DMS153 (cell line): ENCODE results near the gene PRKD1.

Source experiments
- DNase-seq: peaks from one replicate; lab custom pipeline; 2025; lab: John Stamatoyannopoulos, UW

Gene PRKD1

DNA sequence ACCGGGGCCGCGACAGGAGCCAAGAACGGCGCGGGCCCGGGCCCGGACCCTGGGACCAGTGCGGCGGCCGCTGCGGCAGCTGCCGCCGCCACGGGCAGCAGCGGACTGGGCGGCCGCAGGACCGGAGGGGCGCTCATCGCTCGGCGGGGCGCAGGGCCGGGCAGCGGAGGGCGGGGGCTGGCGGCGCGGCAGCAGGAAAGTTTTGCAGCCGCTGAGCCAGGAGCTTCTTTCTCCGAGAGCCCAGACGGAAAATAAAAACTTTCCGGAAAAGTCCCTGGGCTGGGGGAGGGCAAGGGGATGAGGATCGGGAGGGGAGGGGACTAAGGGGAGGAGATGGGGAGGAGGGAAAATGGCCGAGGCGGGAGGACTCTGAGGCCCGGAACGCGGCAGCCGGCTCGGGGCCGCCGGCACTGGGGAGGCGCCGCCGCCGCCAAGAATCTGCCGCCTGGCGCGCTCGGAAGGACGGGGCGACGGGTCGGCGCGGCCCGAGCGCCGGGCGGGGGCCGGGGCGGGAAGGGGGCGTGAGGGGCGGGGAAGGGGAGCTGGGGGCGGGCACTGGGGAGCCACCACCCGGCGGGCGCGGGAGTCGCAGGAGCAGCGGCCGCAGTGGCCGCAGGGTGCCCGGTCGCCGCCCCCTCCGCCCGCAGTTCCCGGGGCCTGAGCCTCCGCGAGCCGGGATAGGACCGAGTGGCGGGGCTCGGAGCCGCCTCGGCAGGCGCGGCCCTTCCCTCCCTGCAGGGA lies at the start of gene PRKD1:
PRKD1 (minus strand) TSS at position 472 of the 741 bp plus-strand sequence.
- peak; percentile 23 for DNase-seq

DNA sequence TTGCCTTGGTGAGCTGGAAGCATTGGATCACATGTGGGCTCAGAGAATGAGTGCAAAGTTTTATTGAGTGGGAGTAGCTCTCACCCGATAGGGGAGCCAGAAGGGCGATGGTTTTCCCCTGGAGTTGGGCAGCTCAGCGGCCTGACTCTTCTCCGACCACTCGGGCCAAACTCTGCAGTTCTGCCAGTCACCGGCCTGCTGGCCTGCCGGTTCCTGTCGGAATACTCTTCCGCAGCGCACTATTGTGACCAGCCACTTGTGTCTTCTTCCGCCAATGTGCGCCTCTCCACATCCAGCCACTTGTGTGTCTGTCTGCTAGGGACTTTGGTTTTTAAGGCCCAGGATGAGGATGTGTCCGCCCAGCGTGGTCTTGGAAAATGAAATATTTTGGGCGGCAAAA lies 43.5 kb upstream of the PRKD1 start:
- no peak for DNase-seq

DNA sequence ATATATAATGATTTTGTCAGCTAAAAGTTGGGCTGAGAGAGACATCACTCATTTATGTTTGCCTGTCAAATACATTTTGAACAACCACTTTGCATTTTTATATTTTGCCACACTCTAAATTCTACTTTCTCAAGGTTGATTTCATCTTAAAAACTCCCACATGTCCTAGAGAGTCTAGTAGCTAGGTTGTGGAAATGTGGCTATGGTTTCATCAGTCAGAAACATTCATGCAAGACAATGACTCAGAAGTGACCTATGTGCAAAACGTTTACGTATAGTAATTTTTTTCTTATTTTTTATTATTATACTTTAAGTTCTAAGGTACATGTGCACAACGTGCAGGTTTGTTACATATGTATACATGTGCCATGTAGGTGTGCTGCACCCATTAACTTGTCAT lies 27.4 kb upstream of the PRKD1 start:
- no peak for DNase-seq

DNA sequence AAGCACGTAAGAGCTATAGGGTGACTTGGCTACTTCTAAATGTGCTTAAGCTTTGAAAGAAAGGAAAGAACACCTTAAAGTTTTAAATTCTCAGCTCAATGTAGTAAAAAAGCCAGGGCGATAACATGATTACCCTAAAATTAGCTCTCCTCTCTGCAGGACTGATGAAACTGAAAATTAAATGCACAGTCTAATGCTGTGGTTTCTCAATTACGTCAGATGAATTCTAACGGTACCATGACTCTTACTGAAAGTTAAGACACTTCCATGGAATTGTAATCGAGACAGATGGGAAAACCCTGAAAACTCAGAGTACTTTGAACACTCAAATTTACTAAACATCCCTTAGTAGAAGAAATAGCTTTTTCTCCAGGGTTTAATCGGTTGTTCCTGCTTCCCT lies 25.9 kb upstream of the PRKD1 start:
- DNase-seq, result no peak

DNA sequence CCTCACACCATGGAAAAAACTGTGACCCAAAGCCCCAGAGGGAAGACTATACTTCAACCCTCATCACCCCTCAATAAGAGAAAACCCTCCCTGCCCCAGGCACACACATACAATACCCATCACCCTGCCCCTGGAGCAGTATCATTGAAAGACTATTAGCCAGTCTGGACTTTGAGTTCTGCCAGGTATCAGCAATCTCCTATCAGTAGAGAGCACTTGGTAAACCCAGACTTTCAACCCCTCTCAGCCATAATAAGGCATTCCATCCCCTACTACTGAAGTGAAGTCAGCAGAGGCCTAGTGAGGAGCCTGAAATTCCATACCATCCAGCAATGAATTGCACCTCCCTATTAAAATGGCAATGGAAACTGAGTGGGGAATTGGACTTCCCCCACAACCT lies 16.4 kb upstream of the PRKD1 start:
- DNase-seq, result no peak

DNA sequence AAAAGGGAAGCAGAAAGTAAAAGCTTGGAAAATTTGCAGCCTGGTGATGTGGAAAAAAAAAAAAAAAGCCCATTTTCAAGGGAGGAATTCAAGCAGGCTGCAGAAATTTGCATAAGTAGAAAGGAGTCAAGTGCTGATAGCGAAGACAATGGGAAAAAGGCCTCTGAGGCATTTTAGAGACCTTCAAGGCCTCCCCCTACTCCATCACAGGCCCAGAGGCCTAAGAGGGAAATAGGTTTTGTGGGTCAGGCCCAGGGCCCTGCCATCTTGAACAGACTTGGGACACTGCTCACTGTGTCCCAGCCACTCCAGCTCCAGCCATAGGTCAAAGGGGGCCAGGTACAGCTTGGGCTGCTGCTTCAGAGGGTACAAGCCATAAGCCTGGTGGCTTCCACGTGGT lies 13.8 kb upstream of the PRKD1 start:
- DNase-seq, result no peak

DNA sequence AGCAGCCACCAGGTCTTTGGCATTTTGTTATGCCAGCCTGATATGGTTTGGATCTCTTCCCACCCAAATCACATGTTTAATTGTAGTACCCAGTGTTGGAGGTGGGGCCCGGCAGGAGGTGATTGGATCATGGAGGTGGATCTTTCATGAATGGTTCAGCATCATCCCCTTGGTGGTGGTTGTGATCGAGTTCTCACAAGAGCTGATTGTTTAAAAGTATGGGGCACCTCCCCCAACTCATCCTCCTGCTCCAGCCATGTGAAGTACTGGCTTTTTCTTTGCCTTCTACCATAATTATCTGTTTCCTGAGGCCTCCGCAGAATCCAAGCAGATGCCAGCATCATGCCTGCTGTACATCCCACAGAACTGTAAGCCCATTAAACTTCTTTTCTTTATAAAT lies 12.8 kb upstream of the PRKD1 start:
- no peak for DNase-seq

DNA sequence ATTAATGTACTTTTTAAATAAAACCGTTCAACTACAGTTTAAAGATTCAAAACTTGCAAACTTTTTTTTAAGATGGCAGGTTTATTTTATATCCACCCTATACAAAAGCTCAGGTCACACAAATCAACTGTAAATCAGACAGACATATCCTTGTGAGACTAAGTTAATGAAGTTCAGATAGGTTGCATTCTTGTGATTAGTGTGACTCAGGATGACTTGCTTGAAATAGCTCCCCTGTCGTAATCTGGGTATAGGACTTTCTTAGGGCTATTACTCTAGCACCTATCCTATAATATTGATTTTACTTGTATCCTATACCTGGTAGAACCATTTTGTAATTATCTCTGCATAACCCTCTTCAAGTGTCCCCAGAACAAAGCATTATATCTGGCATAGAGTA lies 9.5 kb upstream of the PRKD1 start:
- no peak for DNase-seq

DNA sequence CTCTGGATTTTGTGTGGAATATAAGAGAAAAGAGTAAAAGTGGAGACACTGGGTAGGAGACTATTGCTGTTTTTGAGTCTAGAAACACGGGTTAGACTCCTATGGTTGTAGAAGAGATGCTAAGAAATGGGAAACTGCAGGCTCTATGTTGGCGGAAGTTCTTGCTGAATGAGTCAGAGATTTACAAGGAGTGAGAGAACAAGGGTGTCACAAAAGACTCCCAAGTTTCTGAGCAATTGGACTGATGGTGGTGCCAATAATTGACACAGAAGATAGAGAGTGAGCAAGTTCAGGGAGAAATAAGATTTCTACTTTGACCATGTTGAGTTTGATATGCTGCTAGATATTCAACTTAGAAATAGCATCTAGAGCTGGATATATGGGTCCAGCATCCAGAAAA lies 2.6 kb upstream of the PRKD1 start:
- DNase-seq, result no peak

DNA sequence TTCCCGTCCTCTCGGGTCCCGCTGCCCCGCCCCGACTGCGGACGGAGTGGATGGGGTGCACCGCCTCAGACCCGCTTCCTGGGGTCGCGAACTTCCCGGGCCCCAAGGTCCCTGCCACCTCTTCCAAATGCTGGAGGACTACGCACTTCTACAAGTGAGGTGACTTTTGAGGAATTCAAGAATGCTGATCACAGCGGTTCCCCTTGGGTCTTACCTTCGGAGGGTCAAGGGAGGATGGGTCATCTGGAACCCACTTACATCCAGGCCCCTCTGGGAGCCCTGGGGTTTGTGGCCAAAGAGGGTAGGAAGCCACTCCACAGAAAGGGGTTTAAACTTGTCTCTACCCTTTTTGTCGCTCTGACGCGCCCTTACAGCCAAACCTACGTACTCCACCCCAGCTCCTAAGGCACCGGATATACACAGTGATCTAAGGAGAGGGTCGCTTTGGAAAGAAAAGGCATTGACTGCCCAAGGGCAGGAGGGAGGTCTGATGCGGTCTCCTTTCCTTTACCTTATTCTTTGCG lies 532 bp upstream of the PRKD1 start:
- DNase-seq, result no peak

DNA sequence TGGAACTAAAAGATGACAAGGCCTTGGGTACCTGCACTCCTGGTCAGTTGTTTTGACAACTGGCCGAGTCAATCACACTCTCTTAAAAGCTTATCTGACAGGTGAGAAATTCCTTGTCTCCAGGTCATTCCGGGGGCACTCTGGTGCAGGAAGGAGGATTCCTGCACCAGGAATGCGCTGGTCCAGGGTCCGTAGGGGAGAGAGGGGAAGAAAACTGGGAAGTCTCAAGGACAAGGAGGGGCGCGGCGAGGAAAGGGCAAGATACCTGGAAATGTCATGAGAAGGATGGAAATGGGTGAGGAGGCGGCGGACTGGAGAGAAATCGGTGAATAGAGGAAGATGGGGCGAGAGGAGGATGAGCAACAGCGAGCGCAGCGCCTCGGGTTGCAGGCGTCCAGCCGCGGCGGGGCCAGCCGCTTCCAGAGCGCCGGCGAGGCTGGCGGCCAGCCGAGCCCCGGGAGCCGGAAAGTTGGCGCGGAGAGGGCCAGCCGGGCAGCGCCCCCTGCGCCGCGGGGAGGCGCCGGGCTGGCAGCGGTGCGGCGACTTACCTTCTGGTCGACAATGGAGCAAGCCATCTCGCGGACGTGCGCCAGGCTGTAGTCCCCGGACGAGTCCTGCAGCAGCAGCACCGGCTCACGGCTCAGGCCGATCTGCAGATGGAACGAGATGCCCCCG lies 809 bp downstream of the PRKD1 start:
- DNase-seq, result peak; percentile 28

DNA sequence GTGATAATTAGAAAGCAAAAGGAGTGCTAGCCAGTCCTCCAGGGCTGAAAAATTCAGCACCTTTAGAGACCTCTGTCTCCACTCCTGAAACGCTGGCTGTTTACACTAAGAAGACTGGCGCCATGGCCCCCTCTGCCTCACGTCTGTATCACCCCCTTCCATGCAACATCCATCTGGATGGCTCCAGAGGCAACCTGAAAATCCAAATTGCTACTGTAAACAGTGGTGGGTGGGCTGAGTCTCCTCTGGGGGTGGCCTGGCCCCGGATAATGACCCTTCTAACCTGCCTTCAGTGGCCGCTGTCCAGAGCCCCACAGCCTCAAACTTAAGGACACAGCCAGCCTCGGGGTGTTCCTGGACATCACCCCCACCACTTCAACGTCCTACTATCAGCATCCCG lies 1.4 kb downstream of the PRKD1 start:
- no peak for DNase-seq

DNA sequence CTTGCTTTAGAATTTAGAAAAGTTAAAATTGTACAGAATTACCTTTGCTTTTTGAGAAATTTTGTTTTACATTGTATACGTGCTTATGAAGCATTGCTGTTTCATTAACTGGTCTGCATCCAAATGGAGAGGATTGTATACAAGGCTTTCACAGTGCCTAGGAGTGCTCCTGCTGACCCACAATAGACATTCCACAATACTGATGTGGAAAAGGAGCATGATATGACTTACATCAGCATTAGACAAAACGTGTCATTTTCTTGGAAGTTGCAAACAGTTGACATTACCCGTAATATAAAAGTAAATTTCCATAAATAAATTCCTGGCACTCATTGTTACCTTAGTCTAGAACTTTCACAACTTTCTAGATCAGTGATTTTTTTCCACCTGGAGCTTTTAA lies 1.9 kb downstream of the PRKD1 start:
- no peak for DNase-seq

DNA sequence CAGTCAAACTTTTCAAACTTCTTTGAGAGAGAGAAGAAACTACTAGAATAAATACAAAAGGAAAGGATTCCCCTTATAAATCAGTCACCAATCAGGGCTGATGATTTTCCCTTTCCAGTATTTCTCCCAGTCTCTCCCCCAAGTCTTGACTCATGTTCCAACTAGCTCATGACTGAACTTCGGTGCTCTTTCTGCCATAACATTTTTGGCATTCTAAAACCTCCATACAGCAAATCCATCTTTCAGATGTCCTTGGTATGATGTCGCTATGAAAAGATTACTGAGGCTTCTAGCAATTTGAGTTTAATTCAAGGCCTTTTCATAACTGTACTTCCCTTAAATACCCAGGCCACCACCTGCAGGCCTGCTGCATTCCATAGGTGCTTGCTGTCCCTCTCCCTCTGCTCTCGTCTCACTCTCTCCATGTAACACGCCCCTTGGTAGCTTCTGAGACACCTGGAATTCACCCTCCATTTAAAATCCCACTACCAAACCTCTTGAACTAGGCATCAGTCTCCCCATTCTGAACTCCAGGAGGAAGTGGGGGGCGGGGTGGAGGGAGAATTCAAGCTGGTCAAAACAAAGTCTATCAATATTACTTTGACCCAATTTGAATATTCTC lies 2.4 kb downstream of the PRKD1 start:
- DNase-seq, result no peak

DNA sequence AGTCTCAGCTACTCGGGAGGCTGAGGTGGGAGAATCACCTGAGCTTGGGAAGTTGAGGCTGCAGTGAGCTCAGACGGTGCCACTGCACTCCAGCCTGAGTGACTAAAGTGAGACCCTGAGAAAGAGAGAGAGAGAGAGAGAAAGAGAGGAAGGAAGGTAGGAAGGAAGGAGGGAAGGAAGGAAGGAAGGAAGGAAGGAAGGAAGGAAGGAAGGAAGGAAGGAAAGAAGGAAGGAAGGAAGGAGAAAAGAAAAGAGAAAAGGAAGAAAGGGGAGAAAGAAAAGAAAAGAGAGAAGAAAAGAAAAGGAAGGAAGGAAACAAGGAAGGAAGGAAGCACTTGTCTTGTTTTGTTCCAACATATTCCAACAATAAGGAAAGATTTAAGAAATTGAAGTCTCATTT lies 7.8 kb downstream of the PRKD1 start:
- no peak for DNase-seq

DNA sequence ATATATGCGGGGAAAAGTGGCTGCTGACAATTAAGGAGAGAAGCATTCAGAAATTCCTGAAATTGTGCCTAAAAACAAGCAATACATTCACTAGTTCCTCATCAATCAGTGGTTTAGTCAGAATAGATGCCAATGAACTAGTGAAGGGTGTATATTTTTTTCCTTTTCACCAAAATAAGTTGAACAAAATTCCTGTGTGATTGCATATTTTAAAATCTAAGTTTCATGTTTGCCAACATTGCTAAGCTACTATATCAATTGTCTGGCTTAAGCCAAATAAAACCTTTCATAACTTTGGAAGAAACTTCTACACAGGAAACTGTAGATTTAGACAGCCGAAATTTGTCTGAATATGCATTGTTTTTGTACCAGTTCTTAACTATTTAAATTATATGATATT lies 8.7 kb downstream of the PRKD1 start:
- DNase-seq, result no peak

DNA sequence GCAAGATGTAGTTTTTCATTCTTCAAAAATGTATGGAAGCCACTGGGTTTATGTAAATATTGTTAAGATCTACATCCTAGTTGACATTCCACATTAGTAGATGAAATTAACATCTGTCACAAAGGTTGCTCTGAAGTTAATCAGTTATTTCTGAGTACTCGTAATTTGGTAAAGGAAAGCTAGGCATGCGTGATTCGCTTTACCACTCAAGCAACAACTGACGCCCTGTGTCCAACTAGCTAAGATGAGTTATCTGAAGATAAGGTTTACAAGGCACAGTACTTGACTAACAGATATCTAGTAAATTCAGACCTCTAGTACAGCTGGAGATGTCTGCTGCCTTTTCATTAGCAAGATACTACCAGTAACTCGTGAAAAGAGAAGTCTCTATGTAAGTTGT lies 14.1 kb downstream of the PRKD1 start:
- DNase-seq, result no peak

DNA sequence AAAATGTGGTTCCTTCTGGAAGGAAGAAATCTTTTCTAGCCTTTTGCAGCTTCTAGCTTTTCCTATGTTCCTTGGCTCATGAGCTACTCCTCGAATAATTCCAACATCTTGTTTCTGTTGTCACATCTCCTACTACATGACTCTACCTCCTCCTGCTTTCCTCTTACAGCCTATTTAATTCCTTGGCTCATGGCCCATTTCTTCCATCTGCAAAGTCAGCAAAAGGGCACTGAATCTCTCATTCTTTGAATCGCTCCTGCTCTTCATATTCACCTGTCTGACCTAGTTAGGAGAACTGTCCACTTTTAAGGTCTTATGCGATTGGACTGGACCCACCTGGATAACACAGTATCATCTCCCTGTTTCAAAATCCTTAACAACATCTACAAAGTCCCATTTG lies 15.8 kb downstream of the PRKD1 start:
- no peak for DNase-seq

DNA sequence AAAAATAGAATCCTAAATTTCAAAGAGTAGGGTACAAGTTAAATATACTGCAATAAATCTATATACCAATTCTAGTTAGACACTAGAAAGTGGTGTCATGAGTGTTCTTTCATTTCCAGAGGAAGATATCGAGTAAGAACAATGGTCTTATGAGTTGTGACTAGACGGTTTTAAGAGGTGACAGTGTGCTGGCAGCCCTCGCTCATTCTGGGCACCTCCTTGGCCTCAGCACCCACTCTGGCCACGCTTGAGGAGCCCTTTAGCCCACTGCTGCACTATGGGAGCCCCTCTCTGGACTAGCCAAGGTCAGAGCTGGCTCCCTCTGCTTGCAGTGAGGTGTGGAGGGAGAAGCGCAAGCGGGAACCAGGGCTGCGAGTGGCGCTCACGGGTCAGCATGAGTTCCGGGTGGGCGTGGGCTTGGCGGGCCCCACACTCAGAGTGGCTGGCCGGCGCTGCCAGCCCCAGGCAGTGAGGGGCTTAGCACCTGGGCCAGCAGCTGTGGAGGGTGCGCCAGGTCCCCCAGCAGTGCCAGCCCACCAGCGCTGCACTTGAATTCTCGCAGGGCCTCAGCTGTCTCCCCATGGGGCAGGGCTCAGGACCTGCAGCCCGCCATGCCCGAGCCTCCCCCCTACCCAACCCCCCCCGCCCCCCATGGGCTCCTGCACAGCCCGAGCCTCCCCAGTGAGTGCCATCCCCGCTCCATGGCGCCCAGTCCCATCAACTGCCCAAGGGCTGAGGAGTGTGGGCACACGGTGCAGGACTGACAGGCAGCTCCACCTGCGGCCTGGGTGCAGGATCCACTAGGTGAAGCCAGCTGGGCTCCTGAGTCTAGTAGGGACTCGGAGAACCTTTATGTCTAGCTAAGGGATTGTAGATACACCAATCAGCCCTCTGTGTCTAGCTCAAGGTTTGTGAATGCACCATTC lies 18.7 kb downstream of the PRKD1 start:
- DNase-seq, result no peak

DNA sequence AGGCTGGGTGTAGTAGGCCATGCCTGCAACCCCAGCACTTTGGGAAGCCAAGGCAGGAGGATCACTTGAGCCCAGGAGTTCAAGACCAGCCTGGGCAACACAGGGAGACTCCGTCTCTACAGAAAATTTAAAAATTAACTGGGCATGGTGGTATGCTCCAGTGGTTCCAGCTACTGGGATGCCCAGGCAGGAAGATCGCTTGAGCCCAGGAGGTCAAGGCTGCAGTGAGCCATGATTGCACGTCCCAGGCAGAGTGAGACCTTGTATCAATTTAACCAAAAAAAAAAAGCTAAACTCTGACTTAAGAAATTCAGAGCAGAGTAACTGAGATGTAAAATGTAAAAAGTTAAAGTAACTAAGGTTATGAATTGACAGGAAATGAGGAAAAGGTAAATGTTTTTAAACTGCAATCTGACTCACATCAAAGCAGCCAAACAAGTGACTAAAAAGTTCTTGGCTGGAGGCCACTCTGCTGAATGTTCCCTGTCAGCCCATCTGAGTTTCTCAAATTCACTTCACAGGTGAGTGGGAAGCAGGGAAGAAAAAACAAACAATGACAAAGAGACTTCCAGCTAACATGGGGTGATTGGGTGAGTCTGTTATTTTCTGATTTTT lies 21.3 kb downstream of the PRKD1 start:
- DNase-seq, result peak; percentile 55

DNA sequence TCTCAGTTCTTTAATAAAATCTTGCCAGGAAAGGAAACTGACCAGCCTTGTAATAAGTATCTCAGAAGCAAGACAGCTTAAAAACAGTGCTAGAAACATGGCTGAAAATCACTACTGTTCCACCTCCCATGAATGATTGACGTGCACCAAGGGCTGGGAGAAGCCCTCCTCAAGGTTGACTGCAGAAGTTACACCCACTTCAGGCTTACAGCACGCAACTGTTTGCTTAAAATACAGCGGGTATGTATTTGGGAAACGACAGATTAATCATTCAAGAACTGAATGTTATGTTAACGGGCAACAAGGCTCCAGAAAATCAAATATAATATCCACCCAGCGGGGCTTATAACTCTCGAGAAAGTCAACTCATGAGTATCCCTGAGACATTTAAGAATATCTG lies 22.1 kb downstream of the PRKD1 start:
- DNase-seq, result no peak
